ENCODE data around the gene KCNK10.

The KCNK10 gene, protein sequence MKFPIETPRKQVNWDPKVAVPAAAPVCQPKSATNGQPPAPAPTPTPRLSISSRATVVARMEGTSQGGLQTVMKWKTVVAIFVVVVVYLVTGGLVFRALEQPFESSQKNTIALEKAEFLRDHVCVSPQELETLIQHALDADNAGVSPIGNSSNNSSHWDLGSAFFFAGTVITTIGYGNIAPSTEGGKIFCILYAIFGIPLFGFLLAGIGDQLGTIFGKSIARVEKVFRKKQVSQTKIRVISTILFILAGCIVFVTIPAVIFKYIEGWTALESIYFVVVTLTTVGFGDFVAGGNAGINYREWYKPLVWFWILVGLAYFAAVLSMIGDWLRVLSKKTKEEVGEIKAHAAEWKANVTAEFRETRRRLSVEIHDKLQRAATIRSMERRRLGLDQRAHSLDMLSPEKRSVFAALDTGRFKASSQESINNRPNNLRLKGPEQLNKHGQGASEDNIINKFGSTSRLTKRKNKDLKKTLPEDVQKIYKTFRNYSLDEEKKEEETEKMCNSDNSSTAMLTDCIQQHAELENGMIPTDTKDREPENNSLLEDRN

DNA sequence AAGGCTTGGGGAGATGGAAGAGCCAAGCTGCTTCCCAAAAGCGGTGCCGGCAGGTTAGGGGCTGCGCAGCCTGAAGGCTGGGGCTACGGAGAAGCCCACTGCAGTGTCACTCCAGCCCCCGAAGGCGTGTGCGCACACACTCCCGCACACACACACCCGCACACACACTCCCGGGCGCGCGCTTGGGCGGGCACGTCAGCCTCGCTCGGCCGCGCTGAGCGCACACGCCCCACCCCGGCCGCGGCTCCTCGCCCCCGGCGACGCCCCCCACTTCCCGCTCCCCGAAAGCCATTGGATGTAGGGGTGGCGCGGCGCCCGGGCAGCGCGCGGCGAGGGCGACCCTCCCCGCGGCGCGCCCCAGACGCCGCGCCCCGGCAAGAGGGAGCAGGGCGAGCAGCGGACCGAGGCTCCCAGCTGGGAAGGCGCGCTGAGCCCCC is at the start of gene KCNK10:
KCNK10 (minus strand) TSS at position 184 of the 437 bp plus-strand sequence. CDS start 471 bp downstream, outside the sequence.
- no peak for TF ChIP-seq CTCF (IDR thresholded peaks at IDR 0.05; ENCODE audit: insufficient read depth, low read length, missing control alignments)
- H3K4me3 ChIP-seq (ENCODE audit: low read depth, low read length), result peak within 1 kb of the TSS; percentile 36
- POLR2A ChIA-PET, result no interaction called here
- CTCF ChIA-PET, result no interaction called here
- no peak for DNase-seq (ENCODE audit: low read depth, low spot score)

DNA sequence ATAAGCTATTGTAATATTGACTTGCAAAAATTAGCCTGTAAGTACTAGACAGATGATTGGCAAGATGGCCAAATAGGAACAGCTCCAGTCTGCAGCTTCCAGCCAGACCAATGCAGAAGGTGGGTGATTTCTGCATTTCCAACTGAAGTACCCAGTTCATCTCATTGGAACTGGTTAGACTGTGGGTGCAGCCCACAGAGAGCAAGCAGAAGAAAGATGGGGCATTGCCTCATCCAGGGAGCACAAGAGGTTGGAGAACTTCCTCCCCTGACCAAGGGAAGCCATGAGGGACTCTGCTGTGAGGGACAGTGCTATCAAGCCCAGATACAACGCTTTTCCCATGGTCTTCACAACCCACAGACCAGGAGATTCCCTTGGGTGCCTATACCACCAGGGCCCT is 46.4 kb upstream of the KCNK10 start:
- no peak for DNase-seq (ENCODE audit: low read depth, low spot score)
- ChIA-PET CTCF (no interaction called here), POLR2A (no interaction called here)
- no peak overlapping the region for H3K4me3 ChIP-seq (ENCODE audit: low read depth, low read length)
- TF ChIP-seq CTCF (IDR thresholded peaks at IDR 0.05; ENCODE audit: insufficient read depth, low read length, missing control alignments), result no peak

GRCh38 chr14:88364710-88365413 is 41.8 kb upstream of the KCNK10 start:
- DNase-seq (ENCODE audit: low read depth, low spot score), result no peak
- TF ChIP-seq CTCF (IDR thresholded peaks at IDR 0.05; ENCODE audit: insufficient read depth, low read length, missing control alignments), result no peak
- H3K4me3 ChIP-seq (ENCODE audit: low read depth, low read length), result no peak overlapping the region
- ChIA-PET POLR2A (no interaction called here), CTCF (interaction anchor here (1.3 to 1.4 kb wide), 2 partner anchors 15 to 16 kb away, joined by 3 to 4 read pairs; no protein-coding TSS in a partner anchor)

DNA sequence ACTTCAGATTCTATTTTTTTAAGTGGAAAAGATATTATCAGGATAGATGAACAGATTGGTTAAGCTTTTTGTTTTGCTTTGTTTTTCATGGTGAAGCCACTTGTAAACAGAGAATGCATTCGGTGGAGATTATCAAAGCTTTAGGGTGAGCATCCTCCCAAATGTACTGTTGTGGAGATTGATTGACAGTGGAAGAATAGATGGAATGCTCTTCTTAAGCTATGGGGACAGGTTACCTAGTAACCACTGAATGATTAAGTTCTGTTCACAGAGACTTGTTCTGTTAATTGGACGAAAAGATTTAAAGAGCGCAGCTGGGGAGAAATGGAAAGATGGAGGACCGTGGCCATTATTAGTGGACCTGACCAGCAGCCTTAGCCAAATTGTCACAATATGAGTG is 40.6 kb upstream of the KCNK10 start:
- ChIA-PET CTCF (interaction anchor here (1.4 kb wide), 1 partner anchor 15 kb away, joined by 4 read pairs; no protein-coding TSS in a partner anchor), POLR2A (no interaction called here)
- H3K4me3 ChIP-seq (ENCODE audit: low read depth, low read length), result no peak overlapping the region
- DNase-seq (ENCODE audit: low read depth, low spot score), result no peak
- TF ChIP-seq CTCF (IDR thresholded peaks at IDR 0.05; ENCODE audit: insufficient read depth, low read length, missing control alignments), result no peak

DNA sequence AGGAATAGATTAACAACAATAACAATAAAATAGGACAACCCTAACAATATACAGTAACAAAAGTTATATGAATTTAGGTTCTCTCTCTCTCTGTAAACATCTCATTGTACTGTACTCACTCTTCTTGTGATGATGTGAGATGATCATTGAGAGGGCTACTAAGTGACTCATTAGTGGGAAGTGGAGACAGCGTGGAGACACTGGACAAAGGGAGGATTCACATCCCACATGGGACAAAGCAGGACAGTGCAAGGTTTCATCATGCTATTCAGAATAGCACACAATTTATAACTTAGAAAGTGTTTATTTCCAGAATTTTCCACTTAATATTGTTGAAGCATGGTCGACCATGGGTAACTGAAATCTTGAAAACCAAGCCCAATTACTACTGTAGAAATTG is 36.4 kb upstream of the KCNK10 start:
- no peak for TF ChIP-seq CTCF (IDR thresholded peaks at IDR 0.05; ENCODE audit: insufficient read depth, low read length, missing control alignments)
- ChIA-PET CTCF (no interaction called here), POLR2A (no interaction called here)
- no peak for DNase-seq (ENCODE audit: low read depth, low spot score)
- no peak overlapping the region for H3K4me3 ChIP-seq (ENCODE audit: low read depth, low read length)

DNA sequence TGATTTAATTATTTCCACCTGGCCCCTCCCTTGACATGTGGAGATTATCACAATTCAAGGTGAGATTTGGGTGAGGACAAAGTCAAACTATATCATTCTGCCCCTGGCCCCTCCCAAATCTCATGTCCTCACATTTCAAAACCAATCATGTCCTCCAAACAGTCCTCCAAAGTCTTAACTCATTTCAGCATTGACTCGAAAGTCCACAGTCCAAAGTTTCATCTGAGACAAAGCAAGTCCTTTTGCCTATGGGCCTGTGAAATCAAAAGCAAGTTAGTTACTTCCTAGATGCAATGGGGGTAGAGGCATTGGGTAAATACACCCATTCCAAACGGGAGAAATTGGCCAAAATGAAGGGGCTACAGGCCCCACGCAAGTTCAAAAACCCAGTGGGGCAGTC is 31.3 kb upstream of the KCNK10 start:
- DNase-seq (ENCODE audit: low read depth, low spot score), result no peak
- POLR2A ChIA-PET, result no interaction called here
- CTCF ChIA-PET, result no interaction called here
- no peak for TF ChIP-seq CTCF (IDR thresholded peaks at IDR 0.05; ENCODE audit: insufficient read depth, low read length, missing control alignments)
- no peak overlapping the region for H3K4me3 ChIP-seq (ENCODE audit: low read depth, low read length)
